Retinal pigment epithelial cell (primary cell): ENCODE measurements around the gene IL1A.
A peak's percentile ranks its signal among the peaks of the same experiment; 100 is the strongest.

Experiments
- DNase-seq: peaks from one replicate; pipeline ENCODE4 v3.0.0-alpha.2; 2010; ENCODE audit warnings: low read depth
- H3K4me3 ChIP-seq: 2 replicates; pipeline ENCODE4 v1.5.1; 2011; ENCODE audit warnings: mild to moderate bottlenecking, low read length, control low read depth, moderate library complexity
- CTCF ChIP-seq: conservative IDR thresholded peaks from 2 replicates; pipeline ENCODE4 v1.5.1; 2011; ENCODE audit warnings: low read depth, low read length, control low read depth, inconsistent platforms

IL1A gene

GRCh38 chr2:112751451-112752197, 32.7 kb downstream of the IL1A start:
- no peak for DNase-seq
- no peak for TF ChIP-seq CTCF
- H3K4me3 ChIP-seq, result no peak overlapping the region

GRCh38 chr2:112750560-112750843, 33.8 kb downstream of the IL1A start:
- H3K4me3 ChIP-seq, result no peak overlapping the region
- no peak for DNase-seq
- TF ChIP-seq CTCF, result no peak

- peak; percentile 99 for TF ChIP-seq CTCF
- DNase-seq, result no peak
- no peak overlapping the region for H3K4me3 ChIP-seq
Observed at GRCh38 chr2:112749755-112750559, 34.3 kb downstream of the IL1A start.

GRCh38 chr2:112740527-112740926, 43.8 kb downstream of the IL1A start:
- no peak for TF ChIP-seq CTCF
- H3K4me3 ChIP-seq, result no peak overlapping the region
- DNase-seq, result no peak

- no peak for DNase-seq
- TF ChIP-seq CTCF, result no peak
- H3K4me3 ChIP-seq, result no peak overlapping the region
Observed at GRCh38 chr2:112737542-112738232, 46.6 kb downstream of the IL1A start.

- H3K4me3 ChIP-seq, result no peak overlapping the region
- no peak for DNase-seq
- no peak for TF ChIP-seq CTCF
Observed at GRCh38 chr2:112733871-112734270, 50.4 kb downstream of the IL1A start.
